ENCODE data around the gene NXPE3.

NXPE3 gene

DNA sequence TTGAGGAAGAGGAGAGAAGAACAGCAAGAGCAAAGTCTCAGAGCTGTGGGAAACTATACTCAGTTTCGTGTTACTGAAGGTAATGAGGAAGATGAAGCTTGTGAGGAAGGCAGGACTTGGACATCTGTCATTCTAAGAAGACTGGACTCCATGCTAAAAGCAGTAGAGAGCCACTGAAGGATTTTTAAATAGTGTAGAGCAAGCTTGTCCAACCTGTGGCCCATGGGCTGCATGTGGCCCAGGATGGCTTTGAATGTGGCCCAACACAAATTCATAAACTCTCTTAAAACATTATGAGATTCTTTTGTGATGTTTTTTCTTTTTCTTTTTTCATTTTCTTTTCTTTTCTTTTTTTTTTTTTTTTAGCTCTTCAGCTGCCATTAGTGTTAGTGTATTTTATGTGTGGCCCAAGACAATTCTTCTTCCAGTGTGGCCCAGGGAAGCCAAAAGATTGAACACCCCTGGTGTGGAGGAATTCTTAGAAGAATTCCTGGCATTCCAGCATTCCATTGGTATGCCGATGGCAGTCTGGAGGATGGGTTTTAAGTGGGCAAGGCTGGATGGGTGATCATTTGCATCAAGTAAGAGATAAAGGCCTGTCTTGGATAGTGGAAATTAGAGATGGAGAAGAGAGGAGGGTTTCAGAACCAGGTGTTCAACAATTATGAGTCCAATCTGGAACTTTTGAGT is 63.4 kb downstream of the NXPE3 start:
- POLR2A ChIA-PET, result no interaction called here
- no peak overlapping the region for H3K27ac ChIP-seq (ENCODE audit: extremely low read depth, low read depth, low read length)

DNA sequence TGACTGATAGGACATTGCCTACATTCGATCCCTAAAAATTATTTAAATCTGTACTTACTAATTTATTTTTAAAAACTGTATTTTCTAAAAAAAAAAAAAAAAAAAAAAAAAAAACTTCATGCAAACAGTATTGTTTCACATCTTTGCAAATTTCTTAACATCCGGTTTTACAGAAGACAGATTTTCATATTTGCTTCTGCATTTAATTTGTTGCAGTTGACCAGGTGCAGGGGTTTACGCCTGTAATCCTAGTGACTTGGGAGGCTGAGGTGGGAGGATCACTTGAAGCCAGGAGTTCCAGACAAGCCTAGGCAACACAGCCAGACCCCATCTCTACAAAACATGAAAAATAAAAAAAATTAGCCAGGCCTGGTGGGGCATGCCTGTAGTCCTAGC is 63.9 kb downstream of the NXPE3 start:
- no peak overlapping the region for H3K27ac ChIP-seq (ENCODE audit: extremely low read depth, low read depth, low read length)
- no peak overlapping the region for H3K4me3 ChIP-seq (ENCODE audit: low read depth, low read length)
- no peaks in the 10 kb centered on the region for H3K4me1 ChIP-seq (ENCODE audit: control insufficient read depth, insufficient read depth, low read length)
- TF ChIP-seq SETDB1 (IDR thresholded peaks at IDR 0.05; ENCODE audit: insufficient read length, low read length) (no peak), ZNF558 (tag by site-specific recombination; IDR thresholded peaks at IDR 0.05) (no peak), ZNF843 (tag by site-specific recombination; IDR thresholded peaks at IDR 0.05) (no peak), ZNF747 (tag by site-specific recombination; IDR thresholded peaks at IDR 0.05) (no peak), ZNF133 (tag by site-specific recombination; IDR thresholded peaks at IDR 0.05) (no peak), ZNF302 (tag by site-specific recombination; IDR thresholded peaks at IDR 0.05; ENCODE audit: low read depth) (no peak), ZNF596 (tag by site-specific recombination; IDR thresholded peaks at IDR 0.05) (no peak), ZNF600 (tag by site-specific recombination; IDR thresholded peaks at IDR 0.05) (no peak), ZNF624 (tag by site-specific recombination; IDR thresholded peaks at IDR 0.05) (no peak), ZNF610 (tag by site-specific recombination; IDR thresholded peaks at IDR 0.05; ENCODE audit: borderline replicate concordance) (no peak)
- TF ChIP-seq, protein P1, sequence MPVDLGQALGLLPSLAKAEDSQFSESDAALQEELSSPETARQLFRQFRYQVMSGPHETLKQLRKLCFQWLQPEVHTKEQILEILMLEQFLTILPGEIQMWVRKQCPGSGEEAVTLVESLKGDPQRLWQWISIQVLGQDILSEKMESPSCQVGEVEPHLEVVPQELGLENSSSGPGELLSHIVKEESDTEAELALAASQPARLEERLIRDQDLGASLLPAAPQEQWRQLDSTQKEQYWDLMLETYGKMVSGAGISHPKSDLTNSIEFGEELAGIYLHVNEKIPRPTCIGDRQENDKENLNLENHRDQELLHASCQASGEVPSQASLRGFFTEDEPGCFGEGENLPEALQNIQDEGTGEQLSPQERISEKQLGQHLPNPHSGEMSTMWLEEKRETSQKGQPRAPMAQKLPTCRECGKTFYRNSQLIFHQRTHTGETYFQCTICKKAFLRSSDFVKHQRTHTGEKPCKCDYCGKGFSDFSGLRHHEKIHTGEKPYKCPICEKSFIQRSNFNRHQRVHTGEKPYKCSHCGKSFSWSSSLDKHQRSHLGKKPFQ (tag by site-specific recombination; IDR thresholded peaks at IDR 0.05), result no peak
- H3K9me3 ChIP-seq (ENCODE audit: control insufficient read depth, insufficient read depth, low read depth, low read length), result no peaks in the 10 kb centered on the region
- no peaks in the 10 kb centered on the region for H3K36me3 ChIP-seq (ENCODE audit: control insufficient read depth in 2 of 2, insufficient read depth in 1 of 2, low read length in 2 of 2)
- ChIA-PET POLR2A (no interaction called here), CTCF (interaction anchor here (0.6 to 1.6 kb wide), 3 partner anchors 39 to 386 kb away, joined by 3 to 4 read pairs (median 3); no protein-coding TSS in a partner anchor)

More for the DNA sequence above, 63.4 kb downstream of the NXPE3 start:
- TF ChIP-seq, protein P2, sequence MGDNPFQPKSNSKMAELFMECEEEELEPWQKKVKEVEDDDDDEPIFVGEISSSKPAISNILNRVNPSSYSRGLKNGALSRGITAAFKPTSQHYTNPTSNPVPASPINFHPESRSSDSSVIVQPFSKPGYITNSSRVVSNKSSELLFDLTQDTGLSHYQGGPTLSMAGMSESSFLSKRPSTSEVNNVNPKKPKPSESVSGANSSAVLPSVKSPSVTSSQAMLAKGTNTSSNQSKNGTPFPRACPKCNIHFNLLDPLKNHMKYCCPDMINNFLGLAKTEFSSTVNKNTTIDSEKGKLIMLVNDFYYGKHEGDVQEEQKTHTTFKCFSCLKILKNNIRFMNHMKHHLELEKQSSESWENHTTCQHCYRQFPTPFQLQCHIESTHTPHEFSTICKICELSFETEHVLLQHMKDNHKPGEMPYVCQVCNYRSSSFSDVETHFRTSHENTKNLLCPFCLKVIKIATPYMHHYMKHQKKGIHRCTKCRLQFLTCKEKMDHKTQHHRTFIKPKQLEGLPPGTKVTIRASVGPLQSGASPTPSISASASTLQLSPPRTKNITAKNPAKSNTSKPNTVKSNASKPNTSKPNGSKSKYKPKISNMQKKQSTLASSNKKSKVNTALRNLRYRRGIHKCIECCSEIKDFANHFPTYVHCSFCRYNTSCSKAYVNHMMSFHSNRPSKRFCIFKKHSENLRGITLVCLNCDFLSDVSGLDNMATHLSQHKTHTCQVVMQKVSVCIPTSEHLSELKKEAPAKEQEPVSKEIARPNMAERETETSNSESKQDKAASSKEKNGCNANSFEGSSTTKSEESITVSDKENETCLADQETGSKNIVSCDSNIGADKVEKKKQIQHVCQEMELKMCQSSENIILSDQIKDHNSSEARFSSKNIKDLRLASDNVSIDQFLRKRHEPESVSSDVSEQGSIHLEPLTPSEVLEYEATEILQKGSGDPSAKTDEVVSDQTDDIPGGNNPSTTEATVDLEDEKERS (tag by site-specific recombination; IDR thresholded peaks at IDR 0.05), result no peak
- TF ChIP-seq ZFP37 (tag by site-specific recombination; IDR thresholded peaks at IDR 0.05) (no peak), ZFP69B (tag by site-specific recombination; IDR thresholded peaks at IDR 0.05) (no peak), ZNF221 (tag by site-specific recombination; IDR thresholded peaks at IDR 0.05; ENCODE audit: borderline replicate concordance) (no peak), ZNF560 (tag by site-specific recombination; IDR thresholded peaks at IDR 0.05; ENCODE audit: borderline replicate concordance) (no peak), BCL11B (tag by site-specific recombination; IDR thresholded peaks at IDR 0.05; ENCODE audit: low read depth) (no peak), ZNF354C (tag by site-specific recombination; IDR thresholded peaks at IDR 0.05; ENCODE audit: borderline replicate concordance, low read depth) (no peak)
- TF ChIP-seq, protein P3, sequence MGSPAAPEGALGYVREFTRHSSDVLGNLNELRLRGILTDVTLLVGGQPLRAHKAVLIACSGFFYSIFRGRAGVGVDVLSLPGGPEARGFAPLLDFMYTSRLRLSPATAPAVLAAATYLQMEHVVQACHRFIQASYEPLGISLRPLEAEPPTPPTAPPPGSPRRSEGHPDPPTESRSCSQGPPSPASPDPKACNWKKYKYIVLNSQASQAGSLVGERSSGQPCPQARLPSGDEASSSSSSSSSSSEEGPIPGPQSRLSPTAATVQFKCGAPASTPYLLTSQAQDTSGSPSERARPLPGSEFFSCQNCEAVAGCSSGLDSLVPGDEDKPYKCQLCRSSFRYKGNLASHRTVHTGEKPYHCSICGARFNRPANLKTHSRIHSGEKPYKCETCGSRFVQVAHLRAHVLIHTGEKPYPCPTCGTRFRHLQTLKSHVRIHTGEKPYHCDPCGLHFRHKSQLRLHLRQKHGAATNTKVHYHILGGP (tag by site-specific recombination; IDR thresholded peaks at IDR 0.05), result no peak
- Histone ChIP-seq H3K4me3 (ENCODE audit: low read depth, low read length) (no peak overlapping the region), H3K9me3 (ENCODE audit: control insufficient read depth, insufficient read depth, low read depth, low read length) (no peaks in the 10 kb centered on the region), H3K36me3 (ENCODE audit: control insufficient read depth in 2 of 2, insufficient read depth in 1 of 2, low read length in 2 of 2) (no peaks in the 10 kb centered on the region), H3K4me1 (ENCODE audit: control insufficient read depth, insufficient read depth, low read length) (no peaks in the 10 kb centered on the region)
- CTCF ChIA-PET, result interaction anchor here (0.6 to 1.6 kb wide), 2 partner anchors 39 to 386 kb away, joined by 3 to 4 read pairs; no protein-coding TSS in a partner anchor
